Activated CD4-positive, alpha-beta T cell treated with anti-CD3 and anti-CD28 coated beads for 48 hours (primary cell): ENCODE data around the gene CPA4.
"Not testable (repeated sequence)": the region's sequence is repeated elsewhere in the genome, so short reads cannot be mapped to it uniquely, and the experiment has no call there.

Experiments
- DNase-seq: peaks from one replicate; pipeline ENCODE4 v3.0.0-alpha.2; 2020

The CPA4 gene, protein sequence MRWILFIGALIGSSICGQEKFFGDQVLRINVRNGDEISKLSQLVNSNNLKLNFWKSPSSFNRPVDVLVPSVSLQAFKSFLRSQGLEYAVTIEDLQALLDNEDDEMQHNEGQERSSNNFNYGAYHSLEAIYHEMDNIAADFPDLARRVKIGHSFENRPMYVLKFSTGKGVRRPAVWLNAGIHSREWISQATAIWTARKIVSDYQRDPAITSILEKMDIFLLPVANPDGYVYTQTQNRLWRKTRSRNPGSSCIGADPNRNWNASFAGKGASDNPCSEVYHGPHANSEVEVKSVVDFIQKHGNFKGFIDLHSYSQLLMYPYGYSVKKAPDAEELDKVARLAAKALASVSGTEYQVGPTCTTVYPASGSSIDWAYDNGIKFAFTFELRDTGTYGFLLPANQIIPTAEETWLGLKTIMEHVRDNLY

DNA sequence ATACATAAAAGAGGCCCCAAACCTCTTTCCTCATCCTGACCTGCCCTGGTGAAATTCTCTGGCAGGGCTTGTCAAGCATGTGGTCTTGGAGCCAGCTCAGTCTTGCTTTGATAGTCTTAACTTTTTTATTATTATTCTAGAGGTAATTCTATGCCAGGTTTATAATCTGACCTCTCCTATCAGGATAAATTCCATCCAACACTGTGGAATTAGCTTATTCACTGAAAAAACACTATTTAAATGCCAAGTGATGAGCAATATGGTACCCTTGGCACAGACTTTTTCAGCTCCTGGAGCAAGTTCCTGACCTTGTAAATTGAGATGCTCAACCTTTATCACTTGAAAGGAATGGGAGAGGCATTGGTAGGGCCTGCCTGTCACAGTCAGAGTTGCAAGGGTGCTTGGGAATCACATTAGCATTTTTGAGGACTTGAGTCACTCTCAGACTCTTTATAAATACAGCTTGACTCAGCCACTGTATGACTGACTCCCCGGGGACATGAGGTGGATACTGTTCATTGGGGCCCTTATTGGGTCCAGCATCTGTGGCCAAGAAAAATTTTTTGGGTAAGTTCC is at the start of gene CPA4:
CPA4 (plus strand) TSS at position 480 of the 576 bp plus-strand sequence; CDS start at position 500, 20 bp downstream.
- no peak for DNase-seq

DNA sequence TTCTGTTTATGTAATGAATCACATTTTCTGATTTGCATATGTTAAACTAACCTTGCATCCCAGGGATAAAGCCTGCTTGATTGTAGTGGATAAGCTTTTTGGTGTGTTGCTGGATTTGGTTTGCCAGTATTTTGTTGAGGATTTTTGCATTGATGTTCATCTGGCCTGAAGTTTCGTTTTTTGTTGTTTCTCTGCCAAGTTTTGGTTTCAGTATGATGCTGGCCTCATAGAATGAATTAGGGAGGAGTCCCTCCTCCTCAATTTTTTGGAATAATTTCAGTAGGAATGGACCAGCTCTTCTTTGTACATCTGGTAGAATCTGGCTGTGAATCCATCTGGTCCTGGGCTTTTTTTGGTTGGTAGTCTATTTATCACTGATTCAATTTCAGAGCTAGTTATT is 49.5 kb upstream of the CPA4 start:
- not testable (repeated sequence) for DNase-seq

DNA sequence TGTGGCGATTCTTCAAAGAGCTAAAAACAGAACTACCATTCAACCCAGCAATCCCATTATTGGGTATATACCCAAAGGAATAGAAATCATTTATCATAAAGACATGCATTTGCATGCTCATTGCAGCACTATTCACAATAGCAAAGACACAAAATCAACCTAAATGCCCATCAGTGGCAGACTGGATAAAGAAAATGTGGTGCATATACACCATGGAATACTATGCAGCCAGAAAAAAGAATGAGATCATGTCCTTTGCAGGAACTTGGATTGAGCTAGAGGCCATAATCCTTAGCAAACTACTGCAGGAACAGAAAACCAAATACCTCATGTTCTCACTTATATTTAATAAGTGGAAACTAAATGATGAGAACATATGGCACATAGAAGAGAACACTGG is 46.5 kb upstream of the CPA4 start:
- DNase-seq: not testable (repeated sequence)

DNA sequence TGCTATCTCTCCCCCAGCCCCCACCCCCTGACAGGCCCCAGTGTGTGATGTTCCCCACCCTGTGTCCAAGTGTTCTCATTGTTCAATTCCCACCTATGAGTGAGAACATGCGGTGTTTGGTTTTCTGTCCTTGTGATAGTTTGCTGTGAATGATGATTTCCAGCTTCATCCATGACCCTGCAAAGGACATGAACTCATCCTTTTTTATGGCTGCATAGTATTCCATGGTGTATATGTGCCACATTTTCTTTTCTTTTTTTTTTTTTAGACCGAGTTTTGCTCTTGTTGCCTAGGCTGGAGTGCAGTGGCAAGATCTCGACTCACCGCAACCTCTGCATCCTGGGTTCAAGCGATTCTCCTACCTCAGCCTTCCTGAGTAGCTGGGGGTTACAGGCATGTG is 44.1 kb upstream of the CPA4 start:
- DNase-seq: not testable (repeated sequence)

DNA sequence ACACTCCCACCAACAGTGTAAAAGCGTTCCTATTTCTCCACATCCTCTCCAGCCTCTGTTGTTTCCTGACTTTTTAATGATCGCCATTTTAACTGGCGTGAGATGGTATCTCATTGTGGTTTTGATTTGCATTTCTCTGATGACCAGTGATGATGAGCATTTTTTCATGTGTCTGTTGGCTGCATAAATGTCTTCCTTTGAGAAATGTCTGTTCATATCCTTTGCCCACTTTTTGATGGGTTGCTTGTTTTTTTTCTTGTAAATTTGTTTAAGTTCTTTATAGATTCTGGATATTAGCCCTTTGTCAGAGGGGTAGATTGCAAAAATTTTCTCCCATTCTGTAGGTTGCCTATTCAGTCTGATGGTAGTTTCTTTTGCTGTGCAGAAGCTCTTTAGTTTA is 43.3 kb upstream of the CPA4 start:
- not testable (repeated sequence) for DNase-seq

DNA sequence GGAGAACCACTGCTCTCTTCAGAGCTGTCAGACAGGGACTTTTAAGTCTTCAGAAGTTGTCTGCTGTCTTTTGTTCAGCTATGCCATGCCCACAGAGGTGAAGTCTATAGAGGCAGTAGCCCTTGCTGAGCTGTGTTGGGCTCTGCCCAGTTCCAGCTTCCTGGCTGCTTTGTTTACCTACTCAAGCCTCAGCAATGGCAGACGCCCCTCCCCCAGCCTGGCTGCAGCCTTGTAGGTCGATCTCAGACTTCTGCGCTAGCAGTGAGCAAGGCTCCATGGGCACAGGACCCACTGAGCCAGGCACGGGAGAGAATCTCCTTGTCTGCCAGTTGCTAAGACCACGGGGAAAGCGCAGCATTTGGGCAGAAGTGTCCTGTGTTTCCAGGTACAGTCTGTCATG is 38.4 kb upstream of the CPA4 start:
- DNase-seq: no peak

DNA sequence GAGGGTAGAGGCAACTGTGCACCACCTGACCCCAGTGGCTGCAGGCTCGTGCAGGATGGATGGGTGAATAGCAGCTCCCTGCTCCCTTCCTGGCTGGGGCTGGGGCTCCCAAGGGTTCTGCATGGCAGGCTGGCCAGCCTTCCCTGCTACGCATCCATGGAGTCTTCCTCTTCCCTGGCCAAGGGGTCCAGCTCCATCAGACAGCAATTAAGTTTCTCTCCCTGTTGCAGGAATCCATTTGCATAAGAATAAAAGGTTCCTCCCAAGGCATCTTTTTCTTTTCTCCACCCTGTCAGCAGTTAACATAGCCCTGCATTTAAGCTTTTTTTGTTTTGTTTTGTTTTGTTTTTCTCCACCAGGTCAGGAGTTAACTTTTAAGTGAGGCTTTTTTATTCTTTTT is 36.3 kb upstream of the CPA4 start:
- no peak for DNase-seq

DNA sequence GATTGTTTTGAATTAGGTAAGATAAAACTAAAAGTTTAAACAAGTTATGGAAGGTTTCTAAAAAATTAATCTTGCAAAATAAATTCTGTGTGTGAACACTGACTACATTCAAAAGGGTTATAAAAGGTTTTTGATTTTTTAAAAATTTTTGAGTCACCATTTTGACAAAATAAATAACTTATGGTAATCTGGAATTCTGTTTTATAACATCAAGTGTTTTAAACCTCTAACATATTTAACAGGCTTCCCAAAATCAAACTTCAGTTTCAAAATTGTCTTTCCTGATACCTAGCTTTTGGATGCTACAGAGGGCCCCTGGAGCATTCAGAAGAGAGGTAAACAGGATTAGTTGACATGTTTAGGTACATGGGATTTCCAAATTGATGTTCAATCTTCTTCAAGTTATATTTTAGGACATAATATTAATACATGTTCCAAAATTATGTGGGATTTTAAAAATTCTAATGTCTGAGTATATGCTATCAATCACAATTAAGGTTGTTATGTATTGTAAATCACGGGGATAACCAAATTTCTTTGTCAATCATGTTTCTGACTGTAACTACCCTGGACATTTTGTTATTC is 34.4 kb upstream of the CPA4 start:
- no peak for DNase-seq

DNA sequence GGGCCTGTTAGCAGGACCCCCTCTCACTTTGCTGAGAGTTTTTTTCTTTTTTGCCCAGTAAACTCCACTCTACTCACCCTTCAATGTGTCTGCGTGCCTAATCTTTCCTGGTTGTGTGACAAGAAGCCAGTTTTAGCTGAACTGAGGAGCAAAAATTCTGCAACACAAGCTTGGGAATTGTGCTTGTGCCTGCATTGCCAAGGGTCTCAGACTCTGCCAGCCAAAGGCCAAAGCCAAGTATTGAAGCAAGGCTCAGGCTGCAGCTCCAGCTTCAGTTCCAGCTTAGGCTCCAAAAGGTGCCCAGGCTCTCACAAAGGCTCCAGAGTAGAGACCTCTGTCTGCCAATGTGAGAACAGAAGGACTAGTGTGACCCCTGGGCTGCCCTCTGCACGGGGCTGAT is 30.5 kb upstream of the CPA4 start:
- no peak for DNase-seq

DNA sequence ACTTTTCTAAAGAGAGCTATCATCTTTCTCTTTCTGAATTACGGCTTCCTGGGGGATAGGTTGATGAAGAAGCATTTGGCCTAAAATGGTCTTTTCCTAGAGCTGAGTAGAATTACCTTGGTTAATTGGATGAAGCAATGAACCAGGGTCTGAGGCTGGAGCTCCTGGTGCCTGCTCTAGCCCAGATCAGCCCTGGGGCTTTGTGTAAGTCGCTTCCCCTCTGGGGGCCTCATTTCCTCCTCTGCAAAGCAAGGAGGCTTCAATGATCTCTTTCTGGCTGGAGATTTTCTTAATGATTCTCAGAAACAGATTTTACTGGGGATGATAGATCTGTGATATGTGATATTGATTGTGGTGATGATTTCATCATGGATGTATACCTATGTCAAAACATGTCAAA is 29.8 kb upstream of the CPA4 start:
- no peak for DNase-seq

DNA sequence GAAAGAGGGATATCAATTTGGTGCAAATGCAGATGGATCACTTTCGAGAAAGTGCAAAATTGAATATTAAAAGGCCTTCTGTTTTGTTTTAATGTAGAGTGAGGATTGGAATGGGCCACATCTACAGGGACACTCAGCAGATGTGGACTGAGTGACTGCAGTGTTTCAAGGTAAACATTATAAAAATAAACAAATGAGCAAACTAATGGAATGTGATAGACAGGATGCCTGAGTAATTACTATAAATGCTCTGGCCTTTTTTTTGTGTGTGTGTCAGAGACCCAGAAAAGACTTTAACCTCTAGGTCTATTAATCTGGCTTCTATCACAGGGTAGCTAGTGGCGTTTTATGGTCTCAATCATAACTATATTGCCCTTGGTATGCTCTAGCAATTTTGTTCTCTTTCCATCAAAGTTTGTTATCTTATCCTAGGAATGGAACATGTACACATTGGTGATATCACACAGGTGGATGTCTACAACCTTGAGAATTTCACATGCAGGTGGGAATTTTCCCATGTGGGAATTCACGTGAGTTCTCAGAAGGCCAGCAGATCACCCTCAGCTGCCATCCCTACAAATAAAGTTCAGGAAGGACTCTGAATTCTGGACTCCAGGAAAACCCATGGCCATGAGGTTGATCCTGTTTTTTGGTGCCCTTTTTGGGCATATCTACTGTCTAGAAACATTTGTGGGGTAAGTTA is 26.6 kb upstream of the CPA4 start, which contains the start of gene CPA2:
CPA2 (plus strand) TSS at position 606 of the 703 bp plus-strand sequence; CDS start at position 625, 19 bp downstream.
- DNase-seq: no peak

DNA sequence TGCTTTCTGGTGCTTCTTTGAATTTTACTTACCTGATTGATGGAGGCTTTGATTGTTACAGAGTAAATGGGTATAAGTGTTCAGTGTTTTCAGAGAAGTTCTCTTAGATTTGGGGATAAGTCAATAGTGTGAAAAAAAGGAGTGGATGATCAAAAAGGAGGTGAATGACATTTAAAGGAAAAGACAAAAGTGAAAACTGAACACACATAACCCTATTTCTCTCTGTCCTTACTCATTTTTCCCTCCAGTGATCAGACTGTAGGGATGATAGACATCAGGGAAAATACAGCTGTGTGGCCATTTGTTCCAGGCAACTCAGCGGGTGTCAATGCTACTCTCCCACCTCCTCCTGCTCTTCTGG is 26.0 kb upstream of the CPA4 start:
- DNase-seq: no peak

DNA sequence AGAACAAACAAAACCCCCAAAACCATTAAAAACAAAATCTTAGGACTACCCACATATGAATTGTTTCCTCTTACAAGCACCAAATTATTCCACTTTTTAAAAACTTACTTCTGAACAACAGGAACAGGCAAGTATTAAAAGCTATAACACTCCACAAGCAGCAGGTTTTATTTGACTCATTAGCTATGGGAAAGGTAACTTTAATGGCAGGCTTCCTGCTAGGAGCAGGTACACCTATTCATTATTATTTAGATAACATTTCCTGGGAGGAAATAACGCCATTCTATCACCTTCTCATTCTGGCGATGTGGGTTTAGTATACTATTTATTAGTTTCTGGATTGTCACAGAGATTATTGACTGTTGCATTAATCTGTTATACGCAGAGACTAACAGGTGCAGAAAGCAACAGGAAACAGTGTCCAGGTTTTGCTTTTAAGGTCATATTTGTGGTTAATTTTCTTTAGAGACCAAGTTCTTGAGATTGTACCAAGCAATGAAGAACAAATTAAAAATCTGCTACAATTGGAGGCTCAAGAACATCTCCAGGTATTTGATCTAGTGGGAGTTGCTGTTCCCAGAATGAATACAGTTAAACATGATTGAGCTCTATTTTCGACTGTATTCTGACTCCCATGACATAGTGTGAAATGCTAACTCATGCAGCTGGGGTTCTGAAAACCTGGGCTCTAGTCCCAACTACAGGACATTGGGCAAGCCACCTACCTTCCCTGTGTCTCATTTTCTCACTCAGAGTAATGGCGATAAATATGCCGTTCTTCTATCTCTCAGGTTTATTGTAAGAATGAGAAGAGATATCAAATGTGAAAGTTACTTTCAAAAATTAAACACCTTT is 24.3 kb upstream of the CPA4 start:
- no peak for DNase-seq

DNA sequence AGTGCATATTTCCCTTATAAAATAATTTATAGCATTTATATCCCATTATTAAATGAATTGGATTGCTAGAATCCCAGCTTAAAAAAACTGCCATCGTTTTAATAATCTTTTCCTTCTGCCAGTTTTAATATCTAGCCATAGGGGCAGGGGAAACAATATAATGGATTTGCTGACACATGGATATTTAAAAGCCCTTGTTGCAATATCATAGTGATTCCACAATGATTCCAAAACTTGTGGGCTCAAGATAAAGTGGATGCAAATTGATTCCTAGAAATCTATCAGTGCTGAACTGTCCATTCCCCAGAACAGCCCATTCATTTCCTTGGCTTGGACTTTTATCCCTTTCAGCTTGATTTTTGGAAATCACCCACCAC is 23.7 kb upstream of the CPA4 start:
- no peak for DNase-seq

DNA sequence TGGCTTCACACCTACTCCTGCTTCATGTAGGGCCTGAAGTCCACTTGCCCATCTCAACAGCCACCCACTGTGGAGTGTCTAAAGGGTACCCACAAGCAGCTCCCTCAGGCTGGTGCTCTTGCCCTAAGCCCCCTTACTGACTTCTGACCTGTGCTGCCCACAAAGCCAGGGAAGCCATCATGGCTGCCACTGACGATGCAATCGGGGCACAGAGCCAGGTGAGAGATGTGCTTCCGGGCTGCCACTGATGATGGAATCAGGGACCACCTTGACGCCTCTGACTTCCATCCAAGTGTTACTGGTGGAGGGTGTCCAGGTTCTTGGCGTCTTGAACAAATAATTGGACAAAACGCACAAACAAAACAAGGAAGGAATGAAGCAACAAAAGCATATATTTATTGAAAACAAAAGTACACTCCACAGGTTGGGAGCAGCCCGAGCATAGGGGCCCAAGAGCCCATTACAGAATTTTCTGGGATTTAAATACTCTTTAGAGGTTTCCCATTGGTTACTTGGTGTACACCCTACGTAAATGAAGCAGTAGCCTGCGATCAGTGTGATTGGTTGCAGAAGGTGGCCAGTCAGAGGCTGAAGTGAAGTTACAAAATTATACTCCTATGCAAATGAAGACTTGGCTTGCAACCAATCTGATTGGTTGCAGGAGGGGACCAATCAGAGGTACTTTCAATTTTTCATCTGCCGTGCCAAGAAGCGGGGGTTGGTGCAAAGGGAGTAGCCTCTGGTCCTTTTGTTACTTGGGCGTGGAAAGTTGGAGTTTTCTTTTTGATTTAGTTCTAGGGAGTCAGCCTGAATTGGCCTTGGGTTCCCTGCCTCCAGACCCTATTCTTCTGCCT is 21.8 kb upstream of the CPA4 start:
- DNase-seq: no peak

DNA sequence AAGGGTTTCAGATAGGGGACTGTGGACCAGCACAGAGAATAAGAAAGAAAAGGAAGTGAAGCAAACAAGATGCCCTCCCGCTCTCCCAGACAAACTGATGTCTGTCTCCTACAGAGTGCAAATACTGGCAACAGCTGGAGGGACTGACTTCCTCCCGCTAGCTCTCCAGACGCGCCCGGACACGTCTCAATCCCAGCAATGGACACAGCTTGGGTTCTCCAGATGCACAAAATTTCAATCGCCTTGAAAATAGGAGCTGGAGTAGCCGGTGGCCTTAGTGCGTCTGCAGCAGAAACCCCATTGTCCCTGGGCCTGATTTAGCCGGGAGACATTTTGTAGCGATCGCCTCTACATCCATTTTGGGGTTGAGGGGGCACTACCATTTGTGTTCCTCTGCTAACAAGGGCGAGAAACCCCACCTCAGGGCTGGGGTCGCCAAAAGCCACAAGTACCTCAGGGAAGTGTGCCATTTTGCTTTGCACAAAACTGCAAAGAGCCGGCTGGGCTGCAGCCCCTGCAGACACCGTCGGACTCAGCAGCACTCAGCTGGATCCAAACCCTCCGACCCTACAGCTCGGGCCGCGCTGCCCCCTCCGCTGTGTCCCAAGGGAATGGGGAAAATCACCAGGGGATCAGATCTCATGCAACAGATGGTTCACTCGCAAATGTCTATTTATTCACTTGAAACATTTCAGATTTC is 20.4 kb upstream of the CPA4 start:
- DNase-seq: no peak

DNA sequence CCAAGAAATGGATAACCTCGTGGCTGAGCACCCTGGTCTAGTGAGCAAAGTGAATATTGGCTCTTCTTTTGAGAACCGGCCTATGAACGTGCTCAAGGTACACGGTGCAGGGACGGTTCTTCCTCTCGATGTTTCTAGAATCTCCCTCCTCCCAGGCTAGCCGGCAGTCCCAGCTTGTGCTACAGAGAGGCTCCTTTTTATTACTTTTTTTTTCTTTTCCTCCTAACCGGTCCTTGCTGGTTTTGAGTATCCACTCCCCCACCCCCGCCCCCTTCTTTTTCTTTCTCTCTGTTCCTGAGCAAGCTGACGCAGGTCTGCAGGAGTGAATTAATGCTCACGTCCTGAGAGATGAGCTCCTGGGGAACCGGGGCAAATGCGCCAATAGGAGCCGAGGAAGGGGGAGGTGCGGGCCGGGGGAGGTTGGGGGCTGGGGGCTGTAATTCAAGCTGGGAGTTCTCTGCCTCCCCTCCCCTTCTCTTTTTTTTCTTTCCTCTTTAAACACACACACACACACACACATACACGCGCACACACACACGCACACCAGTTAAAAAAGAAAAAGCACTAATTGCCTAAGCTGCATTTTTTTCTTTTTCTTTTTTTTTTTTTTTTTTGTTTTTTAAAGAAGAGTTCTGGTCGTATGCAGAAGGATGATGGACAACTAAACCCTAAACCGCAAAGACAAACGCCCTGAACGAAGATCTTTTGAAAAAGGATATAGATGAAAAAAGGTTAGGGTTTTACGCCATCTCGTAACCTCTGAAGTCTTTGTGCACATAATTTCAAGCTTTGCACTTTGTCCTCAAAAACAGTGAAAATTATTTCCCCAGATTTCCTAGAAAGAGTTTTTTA is 19.7 kb upstream of the CPA4 start:
- DNase-seq: peak; percentile 18

DNA sequence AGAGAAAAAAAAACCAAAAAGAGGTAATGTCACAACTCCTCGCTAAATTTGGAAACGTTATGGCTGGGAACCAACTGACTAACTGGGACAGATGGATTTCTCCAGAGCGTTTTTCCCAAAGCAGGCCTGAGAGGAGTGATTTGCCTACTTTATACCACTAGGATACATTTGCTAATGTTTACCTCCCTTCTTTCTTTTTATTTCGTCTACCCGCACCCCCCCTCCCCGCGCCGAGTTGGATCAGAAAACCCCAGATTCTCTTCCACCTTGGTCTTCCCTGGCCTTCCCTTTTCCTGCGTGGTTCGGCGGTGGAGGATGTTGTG is 19.1 kb upstream of the CPA4 start:
- DNase-seq: no peak

DNA sequence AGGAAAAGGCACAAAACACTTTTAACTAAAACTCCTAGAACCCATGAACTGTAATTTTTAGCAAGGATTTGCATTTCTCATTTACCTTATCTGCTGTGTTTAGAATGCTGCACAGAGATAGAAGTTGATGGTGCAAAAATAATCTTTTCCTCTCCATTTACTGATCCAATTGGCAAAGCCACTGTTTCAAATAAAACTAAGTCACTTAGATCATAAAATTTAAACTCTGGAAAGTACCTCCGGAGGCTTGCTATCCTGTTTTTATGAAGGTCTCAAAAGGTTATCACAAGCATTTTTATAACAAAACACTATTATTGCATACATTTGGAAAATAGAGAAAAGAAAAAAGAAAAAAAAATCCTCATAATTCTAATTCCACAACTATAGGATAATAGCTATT is 18.7 kb upstream of the CPA4 start:
- no peak for DNase-seq

DNA sequence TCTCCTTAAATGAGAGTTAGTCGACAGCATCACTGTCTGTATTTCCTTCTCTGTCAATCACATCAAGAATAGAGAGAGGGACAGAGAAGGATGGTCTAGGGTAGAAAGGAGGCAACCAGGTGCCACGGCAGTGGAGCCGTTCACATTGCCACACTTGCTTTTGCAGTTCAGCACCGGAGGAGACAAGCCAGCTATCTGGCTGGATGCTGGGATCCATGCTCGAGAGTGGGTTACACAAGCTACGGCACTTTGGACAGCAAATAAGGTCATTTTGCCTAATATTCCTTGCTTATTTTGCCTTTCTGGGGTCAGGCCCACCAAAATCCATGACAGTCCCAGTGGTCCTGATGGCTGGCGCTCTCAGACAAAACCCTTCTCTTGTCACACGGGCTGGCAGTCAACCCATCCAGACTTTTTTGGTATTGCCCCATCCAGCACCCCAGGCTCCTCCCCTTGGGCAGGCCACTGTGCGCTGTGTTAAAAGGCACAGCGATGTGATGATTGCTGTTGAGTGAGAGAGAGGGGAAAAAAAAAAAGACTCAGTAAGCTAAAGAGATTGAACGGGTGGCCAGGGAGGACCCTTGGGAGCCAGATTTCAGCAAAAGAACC is 17.9 kb upstream of the CPA4 start:
- DNase-seq: no peak
